Dedifferentiated amniotic fluid mesenchymal stem cell (primary cell): ENCODE data around the gene APOB.

ENCODE experiments used
- DNase-seq: peaks from one replicate; pipeline ENCODE4 v3.0.0-alpha.2; 2016; ENCODE audit errors: extremely low spot score

The APOB gene

DNA sequence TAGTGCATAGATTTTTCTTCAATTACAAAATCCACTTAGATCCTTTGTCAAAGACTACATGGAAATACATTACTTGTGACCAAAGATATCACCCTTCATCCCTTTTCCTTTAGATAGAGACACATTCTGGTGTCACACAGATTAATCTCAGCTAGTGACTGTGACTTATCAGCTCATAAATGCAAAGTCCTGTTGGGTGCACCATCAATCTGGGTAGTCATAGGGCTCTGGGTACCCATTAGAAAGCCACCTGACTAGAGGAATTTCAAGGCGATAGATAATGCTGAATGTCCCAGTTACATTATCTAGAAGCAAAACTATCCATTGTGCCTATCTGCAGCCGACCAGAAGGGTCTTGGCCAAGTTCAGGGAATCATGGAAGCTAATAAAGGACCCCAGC lies 2.6 kb upstream of the APOB start:
- no peak for DNase-seq

DNA sequence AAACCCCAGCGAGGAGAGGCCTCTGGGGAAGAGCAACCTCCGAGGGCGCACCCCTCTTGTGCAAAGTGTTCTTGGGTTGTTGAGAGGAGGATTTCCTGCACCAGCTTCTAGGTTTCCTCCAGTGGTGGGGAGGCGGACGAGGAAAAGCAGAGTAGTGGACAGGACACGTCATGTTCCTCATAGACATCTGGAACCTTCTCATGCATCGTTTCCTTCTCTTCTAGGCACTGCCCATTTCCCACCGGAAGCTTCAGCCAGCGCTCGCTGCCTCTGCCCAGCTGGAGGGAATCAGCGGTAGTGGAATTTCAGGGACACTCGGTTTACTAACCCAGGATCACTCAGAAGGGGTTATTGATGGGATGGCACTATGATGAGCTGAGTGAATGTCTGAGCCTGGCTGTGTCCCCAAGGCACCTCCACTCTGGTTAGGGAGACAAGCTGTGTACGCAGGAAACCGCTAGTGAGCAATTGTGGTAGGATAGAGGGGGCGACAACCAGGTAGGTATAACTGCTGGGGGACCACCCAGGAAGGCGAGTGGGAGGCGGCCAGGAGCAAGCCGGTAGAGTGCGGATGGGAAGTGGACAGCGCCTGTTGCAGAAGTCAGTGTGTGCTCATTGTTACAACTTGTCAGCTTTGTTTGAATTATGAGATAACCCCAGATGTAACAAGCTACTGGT lies 960 bp upstream of the APOB start:
- DNase-seq, result no peak

DNA sequence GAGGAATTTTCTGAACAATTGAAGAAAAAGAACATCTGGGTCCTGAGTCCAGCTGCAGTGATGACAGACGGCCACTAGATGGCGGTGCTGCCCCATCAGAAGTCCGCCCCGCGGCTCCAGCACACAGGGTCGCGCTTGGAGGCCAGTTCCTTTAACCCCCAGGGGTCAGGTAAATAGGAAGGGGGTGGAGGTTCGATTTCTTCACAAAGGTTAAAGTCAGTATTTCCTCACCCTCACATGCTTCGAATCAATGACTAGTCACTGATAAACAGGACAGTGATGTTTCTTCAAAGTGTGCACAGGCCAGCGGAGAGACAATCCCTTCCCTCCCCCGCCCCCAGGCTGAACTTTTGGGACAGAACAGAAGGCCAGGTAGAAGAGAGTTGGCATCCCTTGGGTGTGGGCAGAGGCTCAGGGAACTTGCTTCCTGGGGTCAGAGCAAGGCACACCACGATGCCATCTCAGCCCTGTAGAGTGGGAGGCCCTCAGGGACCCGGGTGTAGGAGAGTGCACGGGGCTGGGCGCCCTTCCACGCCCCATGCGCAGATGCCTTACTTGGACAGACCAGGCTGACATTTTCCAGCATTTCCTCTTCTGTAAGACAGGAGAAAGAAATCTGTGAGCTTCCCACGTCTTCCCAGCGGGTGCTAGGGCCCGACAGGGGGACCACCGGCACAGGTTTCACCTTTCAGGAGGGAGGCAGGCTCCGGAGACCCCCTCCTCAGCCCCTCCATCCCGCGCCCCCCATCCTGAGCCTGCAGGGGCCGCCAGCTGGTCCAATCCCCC lies 722 bp downstream of the APOB start:
- no peak for DNase-seq

DNA sequence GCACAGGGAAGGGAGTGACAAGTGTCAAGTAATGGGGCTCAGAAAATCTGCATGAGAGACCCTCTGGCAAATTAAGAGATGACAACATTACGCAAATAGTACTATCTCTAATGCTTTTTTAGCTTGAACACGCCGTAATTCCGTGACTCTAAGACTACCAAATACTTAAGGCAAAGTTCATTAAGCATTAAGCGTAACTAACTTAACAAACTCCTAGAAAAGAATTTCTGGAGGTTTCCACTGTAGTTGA lies 1.2 kb downstream of the APOB start:
- no peak for DNase-seq

DNA sequence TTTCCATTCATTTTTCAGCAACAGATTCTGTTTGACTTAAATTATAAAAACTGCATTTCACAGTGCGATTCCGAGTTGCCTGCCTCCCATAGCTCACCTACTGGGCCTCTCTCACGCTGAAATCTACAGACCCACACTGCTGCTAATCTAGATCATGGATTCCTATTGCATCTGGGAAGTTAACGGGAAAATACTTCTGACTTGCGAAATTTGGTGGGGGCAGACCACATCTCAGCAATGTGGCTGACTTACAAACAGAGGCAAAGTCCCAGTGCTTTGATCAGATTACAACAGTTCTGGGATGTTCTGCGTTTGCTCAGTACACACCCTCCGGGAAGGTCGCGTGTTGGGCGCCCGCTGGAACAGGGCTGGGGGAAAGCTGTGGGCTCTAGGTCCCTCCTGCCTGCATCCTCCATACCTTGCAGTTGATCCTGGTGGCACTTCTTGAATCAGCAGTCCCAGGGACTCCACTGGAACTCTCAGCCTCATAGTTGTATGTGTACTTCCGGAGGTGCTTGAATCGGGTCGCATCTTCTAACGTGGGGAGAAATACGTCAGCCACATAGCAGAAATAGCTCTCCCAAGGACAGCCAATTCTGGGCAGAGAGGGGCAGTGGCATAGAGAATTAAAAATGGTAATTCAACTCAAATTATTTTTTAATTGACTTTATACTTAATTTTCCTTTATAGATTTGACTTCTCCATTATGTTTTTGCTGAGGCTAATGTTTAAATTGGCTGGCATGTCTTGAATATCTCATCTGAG lies 1.7 kb downstream of the APOB start:
- no peak for DNase-seq

DNA sequence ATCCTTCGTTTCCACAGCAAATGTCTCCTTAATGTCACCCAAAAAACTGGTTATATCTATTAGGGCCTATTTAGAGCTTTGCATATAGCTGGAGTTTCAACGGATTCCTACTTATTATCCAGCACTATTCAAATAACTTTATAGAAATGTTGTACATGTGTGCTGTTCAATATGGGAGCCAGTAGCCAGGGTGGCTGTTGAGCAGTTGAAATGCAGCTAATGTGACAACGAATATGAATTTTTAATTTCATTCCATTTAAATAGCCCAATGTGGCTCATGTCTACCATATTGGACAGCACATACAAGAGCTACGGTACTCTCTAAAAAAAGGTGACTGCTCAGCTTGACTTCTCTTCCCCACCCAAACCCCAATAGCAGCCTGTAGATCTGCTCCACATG lies 2.4 kb downstream of the APOB start:
- DNase-seq, result no peak

DNA sequence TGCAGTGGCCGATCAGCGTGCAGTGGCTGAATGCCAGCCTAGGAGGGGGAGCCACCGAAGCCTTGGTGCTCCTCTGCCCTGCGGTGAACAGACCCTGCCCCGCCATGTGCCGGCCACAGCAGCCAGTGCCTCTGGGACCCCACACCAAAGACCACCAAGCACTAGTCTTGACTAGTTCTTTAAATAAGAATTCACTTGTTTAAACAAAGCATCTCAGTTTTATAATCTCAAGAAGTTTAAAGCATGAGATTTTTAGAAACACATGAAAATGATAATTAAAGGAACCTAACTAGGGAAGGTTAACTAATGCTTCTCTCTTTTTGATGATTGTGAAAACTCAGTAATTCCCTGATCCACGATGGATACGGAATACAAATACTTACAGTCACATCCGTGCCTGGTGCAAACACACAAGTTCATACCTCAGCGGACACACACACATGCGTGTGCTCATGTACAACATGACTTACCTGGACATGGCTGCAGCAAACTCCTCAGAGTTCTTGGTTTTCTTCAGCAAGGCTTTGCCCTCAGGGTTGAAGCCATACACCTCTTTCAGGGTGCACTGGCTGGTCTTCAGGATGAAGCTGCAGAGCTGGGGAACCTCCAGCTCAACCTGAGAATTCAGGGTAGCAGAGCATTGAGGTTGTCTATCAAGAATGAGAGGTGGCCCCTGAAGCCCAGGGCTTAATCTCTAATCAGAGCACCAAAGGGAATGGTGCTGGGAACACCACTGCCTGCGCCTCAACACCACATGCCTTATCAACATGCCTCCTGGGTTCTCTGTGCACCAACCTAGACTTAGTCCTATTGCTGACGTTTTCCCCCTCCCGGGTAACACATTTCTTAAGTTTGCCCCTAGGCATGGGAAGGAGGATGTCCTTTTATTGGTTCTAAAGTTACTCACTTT lies 3.1 kb downstream of the APOB start:
- DNase-seq, result no peak

DNA sequence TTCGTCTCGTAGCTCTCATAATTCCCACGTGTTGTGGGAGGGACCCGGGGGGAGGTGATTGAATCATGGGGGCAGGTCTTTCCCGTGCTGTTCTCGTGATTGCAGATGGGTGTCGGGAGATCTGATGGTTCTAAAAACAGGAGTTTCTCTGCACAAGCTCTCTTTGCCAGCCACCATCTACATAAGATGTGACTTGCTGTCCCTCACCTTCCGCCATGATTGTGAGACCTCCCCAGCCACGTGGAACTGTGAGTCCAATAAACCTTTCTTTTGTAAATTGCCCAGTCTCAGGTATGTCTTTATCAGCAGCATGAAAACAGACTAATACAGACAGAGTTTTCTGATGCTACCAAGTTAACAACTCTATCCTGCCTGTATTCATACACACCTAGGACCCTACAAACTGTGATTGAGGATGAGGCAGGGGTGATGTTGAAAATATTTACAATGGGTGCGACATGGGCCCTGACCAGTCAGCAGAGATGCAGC lies 3.9 kb downstream of the APOB start:
- DNase-seq, result no peak

DNA sequence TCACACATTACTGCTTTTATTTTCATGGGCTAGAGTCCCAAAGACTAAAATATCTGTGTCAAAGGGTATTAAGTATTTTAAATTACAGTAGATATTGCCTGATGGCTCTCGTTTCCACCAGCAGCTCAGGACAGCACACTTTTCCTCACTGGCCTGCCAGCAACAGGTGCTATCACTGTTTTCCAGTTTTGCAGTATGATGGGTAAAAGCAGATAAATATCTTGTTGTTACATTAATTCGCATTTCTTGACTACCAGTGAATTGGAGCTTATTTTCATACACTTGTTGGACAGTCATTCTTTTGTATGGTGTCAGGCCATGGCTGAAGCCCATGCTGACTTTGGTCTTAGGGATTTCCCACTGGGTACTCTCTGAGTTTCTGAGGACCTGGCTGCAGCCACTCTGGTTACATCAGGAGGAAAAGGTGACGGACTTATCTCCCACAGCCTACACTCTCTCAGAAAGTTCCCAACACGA lies 4.8 kb downstream of the APOB start:
- DNase-seq, result no peak

DNA sequence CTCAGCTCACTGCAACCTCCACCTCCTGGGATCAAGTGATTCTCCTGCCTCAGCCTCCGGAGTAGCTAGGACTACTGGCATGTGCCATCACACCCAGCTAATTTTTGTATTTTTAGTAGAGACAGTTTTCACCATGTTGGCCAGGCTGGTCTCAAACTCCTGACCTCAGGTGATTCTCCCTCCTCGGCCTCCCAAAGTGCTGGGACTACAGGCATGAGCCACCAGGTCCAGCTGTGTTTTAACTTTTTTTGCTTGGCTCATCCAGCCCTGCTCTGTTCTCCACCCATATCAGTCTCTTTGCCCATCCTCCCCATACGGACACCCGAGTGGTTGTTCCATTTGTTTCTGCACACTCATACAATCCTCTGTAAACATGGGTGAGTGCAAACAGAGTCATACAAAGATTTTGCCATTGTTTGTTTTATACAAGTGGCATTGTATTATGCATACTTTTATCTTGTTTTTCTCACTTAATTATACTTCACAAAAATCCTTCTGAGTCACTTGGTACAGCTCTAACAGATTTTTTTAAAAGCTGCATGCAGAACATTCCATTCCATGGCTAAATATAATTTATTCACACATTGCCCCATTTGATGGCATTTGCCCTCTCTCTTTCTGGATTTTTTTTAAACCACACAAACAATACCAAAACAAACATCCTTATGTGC lies 5.3 kb downstream of the APOB start:
- no peak for DNase-seq

DNA sequence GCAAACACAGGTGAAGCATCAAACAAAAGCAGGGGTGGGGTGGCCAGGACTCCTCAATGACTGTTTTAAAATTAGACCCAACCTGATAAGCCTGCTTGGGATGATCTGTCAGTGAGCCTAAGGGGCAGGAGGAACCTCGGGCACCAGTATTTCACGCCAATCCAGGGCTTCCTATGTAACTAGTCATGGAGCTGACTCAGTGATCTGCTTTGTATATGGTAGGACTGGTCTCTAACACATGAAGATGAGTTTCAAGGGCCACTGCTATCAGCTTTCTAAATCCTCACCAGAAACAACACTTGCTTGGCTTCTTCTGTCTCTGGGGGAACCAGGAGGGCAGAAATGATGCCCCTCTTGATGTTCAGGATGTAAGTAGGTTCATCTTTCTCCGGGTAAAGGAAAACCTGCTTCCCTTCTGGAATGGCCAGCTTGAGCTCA lies 6.2 kb downstream of the APOB start:
- no peak for DNase-seq

DNA sequence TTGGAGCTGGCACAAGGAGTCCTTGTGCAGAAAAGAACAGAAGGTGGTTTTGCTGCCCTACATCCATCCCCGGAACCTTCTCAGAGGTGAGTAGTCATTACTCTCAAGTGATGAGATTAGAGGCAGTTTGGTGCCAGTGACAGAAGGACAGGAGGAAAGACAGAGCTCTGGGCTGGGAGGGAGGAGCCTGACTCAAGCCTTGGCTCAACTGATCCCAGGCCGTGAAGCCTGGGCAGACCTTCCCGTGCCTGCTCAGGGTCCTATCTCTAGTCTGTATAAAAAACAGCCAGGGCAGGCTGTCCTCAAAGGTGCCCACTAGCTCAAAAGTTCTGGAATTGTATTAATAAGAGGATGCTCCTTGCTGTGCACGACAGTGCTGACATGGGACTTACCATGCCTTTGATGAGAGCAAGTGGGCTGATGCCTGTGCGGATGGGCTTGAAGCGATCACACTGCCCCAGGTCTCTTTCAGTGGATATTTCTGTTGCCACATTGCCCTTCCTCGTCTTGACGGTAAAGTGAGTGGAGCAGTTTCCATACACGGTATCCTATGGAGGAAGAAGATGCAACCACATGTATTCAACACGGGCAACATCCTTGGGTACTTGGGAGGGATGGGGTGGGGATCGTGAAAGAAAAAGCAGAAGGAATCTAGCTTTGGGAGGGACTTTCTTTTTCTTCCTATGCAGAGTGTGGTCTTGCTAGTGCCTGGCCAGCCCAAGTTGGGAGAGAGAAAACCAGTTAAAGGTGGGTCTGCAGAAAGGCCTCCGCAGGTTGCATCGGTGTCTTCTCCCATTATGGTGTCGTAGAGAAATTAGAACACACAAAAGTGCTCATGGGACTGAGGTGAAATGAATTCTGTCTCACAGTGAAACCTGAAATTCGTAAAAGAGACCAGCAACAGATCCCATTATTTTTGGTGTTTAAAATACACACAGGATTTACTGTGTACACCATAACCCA lies 6.9 kb downstream of the APOB start:
- no peak for DNase-seq

DNA sequence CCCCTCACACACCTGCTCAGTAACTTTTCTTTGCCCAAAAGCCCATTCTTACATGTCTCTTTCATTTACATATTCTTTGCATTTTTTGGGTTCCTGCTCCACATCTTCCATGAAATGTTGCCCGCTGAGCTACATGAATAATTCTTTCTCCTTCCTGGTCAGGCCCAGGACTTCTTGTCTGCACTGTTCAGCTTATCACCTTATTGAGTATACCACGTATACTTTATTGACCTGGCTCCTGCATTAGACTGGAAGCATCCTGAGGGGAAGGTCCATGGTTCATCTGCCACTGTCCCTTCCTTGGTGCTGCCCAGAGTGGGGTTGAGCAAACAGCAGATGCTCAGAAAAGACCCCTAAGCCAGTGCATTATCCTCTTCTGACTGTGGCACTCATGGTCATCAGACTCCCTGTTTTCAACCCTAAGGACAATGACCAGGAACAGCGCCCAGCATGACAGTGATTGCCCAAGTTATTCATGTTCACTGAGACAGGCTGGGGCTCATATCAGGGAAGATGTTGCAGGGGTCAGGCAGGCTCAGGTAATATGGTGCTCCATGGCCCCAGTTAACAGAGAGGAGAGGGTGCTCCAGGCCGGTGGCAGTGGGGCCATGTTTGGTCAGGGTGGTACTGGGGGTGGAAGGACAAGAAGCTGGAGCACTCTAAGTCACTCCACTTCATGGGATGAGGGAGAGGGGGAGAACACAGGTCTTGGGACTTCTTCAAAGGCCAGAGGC lies 7.7 kb downstream of the APOB start:
- DNase-seq, result no peak

DNA sequence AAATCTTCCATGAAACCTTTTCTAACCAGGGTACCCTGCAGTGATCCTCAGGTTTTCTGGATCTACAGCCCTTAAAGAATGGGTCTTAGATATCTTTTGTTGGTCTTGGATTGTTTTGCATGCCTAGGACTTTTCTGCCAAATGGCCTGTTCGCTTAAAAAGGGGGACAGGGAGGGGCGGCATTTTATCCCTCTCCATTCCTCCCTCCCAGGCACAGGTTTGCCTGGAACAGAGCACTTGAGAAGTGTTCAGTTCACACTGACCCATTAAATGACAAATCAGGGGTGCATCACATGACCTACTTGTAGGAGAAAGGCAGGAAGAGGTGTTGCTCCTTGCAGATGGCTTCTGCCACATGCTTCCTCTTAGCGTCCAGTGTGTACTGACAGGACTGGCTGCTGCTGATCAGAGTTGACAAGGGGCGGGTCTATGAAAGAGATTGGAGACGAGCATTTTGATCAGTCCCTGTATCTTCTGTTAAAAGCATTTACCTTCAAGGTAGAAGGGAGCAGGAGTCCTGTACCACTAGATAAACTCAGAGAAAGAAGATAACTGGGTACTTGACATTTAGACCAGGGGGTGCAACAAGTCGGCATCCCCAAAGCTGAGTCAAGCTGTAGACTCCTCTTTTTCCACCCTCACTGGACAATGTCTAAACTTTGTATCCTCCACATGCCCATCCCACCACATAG lies 8.4 kb downstream of the APOB start:
- DNase-seq, result no peak

DNA sequence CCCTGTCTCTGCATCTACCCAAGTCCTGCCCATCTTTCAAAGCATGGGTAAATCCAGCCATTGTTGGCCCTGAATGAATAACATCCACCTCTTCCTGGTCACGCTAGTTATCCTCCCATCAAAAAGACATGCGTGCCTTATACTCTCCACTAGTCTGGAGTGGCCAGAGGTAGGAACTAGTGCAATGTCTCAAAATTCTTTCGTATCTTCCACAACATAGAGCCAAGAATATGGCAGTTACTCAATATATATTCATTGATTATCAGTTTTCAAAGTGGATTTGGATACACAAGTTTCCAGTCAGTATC lies 8.9 kb downstream of the APOB start:
- DNase-seq, result no peak

DNA sequence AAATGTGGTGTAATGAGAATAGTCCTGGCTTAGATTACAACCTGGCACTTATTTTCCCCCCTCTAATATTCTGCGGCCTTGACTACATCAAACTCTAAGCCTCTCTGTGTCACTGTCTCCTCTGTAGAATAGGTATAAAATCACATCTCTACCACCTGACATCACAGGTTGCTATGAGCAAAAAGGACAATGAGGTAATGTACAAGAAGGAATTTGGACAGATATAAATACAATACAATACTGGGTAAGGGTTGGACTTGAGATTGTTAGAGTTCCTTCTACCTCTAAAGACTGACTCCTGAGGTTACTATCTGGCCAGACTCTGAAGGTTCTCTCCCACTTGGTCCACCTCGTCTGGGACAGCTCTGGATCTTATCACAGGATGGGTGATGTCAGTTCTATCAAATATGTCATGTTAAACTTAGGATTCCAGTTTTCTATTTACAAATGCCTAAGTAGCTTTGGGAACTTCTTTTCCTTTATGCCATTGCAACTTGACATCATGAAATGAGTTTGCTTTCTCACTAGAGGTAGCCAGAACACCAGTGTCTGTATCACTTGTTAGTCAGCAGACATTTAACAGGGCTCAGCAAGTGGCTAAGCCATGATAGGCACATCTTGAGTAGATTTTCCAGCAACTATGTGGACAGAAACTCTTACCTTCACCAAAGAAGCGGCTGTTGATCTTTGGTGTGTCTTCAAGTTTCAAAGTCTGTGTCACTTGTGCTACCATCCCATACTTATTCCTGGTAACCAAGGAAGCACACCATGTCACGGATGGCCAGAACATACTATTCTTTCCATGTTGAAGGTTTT lies 9.5 kb downstream of the APOB start:
- DNase-seq, result no peak

DNA sequence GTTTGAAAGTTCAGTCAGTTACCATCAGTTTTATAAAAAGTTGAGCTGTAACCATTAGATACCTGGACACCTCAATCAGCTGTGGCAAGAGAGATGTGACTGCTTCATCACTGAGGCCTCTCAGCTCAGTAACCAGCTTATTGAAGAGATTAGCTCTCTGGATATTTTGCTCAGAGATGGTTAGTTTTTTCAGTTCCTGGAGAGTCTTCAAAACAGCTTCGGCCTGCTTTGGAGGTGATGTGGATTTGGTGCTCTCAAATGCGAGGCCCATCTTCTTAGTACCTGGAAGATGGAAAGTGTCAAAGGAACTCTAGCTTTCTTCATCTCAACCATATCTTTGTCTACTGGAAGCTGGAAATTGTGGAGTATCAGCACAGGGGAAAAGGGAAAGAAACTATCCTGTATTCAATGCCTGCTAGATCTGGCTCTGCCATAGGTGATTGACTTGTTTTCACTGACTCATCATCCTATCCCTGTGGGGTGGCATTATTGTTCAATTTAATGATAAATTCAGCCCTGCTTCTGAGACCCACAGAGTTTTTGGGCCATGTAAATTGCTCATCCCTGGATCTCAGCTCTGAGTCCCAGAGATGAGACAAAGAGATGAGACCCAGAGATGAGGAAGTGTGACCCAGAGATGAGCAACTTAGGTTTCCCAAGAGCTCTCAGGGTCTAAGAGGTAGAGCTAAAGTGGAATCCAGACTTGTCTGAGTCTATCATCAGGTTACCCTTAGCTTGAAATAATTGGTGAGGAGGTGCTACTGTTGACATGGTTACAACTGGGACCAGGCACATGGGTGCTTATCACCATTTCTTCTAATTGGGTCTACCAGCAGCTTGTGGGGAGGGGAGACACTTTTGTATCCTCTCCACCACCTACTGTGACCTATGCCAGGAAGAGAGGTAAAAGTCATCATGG lies 10.4 kb downstream of the APOB start:
- DNase-seq, result no peak
